K562 (cell line): ENCODE measurements around the gene GLRA2. TPM values are rescaled to one million over a fixed set of nuclear protein-coding genes. Genes with fewer than 3 reads are reported as not detected.

Experiments used
- TRIM25 ChIP-seq: fragments of 450-650 bp; IDR thresholded peaks from 2 replicates; pipeline ENCODE4 v1.7.0; 2016; ENCODE audit warnings: borderline replicate concordance
- ZBTB34 ChIP-seq: fragments of 250-450 bp; sonication (Bioruptor Pico); IDR thresholded peaks from 2 replicates; pipeline ENCODE4 v1.8.0; 2021; ENCODE audit warnings: mild to moderate bottlenecking, moderate library complexity
- polyA plus RNA-seq, 8 experiments: library from polyadenylated mRNA; depleted of rRNA in 4 of 8; stranded (reverse) in 5 of 8; unstranded in 3 of 8; fragments of >200 nt; fragmentation: Nextera tagmentation in 2 of 8; fragmentation: Illumina TruSeq in 1 of 8; extraction: Ambion mirVana in 2 of 8; extraction: Trizol in 1 of 8; gene quantifications; 2 replicates each; pipeline versions ENCODE4 v1.2.1 to v1.2.3, GENCODE V29; 2011 to 2014; ENCODE audit warnings: inconsistent platforms in 1 of 8, missing spikeins in 1 of 8
- total RNA-seq, 7 experiments: library from RNA; depleted of rRNA in 6 of 7; stranded (reverse); fragments of >200 nt in 6 of 7; fragmentation: Illumina TruSeq in 2 of 7; extraction: Trizol in 2 of 7; gene quantifications; 2 replicates each; pipeline versions ENCODE4 v1.2.1 to v1.2.3, GENCODE V29; 2011 to 2021; ENCODE audit warnings: low replicate concordance in 1 of 7
- TF ChIP-seq, protein P1 (sequence below), 2 experiments: fragments of 450-650 bp; IDR thresholded peaks; 2 replicates each; pipeline ENCODE4 v1.6.1; 2018; ENCODE audit warnings: mild to moderate bottlenecking in 2 of 2, low read depth in 1 of 2; ENCODE audit not compliant: partially characterized antibody in 2 of 2

The GLRA2 gene
- total and polyA plus RNA-seq, 9 of the 15 experiments (the other 6 are each of a cell fraction or from before 2014, with no cell fraction given): not detected

DNA sequence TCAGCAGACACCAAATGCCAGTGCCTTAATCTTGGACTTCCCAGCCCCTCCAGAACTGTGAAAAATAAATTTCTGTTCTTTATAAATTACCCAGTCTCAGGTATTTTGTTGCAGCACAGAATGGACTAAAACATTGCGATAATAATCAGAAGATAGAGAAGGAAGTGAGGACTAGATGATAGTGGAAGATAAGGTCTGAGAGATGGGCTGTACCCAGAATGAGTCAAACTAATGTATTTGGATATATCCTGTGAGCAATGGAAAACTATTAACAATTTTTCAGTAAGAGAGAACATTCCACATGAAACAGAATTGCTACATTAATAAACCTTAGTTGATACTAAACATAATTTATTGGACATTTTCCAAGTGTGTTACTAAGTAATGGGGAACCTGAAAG, 250.2 kb downstream of the GLRA2 start (continued):
- TF ChIP-seq ZBTB34 (CRISPR knock-in tag) (no peak), TRIM25 (no peak)
- TF ChIP-seq, protein P1, sequence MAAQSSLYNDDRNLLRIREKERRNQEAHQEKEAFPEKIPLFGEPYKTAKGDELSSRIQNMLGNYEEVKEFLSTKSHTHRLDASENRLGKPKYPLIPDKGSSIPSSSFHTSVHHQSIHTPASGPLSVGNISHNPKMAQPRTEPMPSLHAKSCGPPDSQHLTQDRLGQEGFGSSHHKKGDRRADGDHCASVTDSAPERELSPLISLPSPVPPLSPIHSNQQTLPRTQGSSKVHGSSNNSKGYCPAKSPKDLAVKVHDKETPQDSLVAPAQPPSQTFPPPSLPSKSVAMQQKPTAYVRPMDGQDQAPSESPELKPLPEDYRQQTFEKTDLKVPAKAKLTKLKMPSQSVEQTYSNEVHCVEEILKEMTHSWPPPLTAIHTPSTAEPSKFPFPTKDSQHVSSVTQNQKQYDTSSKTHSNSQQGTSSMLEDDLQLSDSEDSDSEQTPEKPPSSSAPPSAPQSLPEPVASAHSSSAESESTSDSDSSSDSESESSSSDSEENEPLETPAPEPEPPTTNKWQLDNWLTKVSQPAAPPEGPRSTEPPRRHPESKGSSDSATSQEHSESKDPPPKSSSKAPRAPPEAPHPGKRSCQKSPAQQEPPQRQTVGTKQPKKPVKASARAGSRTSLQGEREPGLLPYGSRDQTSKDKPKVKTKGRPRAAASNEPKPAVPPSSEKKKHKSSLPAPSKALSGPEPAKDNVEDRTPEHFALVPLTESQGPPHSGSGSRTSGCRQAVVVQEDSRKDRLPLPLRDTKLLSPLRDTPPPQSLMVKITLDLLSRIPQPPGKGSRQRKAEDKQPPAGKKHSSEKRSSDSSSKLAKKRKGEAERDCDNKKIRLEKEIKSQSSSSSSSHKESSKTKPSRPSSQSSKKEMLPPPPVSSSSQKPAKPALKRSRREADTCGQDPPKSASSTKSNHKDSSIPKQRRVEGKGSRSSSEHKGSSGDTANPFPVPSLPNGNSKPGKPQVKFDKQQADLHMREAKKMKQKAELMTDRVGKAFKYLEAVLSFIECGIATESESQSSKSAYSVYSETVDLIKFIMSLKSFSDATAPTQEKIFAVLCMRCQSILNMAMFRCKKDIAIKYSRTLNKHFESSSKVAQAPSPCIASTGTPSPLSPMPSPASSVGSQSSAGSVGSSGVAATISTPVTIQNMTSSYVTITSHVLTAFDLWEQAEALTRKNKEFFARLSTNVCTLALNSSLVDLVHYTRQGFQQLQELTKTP (IDR thresholded peaks at IDR 0.05; ENCODE audit: low read depth in 1 of 2, partially characterized antibody in 2 of 2): no peak
